B cell (primary cell): ENCODE data around the gene DYRK4. TPM values are rescaled to one million over a fixed set of nuclear protein-coding genes. Genes with fewer than 3 reads are reported as not detected.

Experiments
- ATAC-seq: fragments of 200-7000 bp; cut with Tn5 transposase; one replicate; pipeline ENCODE4 v1.10.0; 2021; ENCODE audit warnings: low read depth, mild to moderate bottlenecking, moderate number of reproducible peaks, moderate library complexity
- CTCF ChIA-PET: fragments of 350-600 bp; sonication (Branson Sonifier 250); formaldehyde crosslinking; loops from one replicate; lab custom pipeline; 2021; ENCODE audit warnings: antibody characterized with exemption, inconsistent platforms; lab: Charles Lee
- POLR2A ChIA-PET: fragments of 350-600 bp; sonication (Branson Sonifier 250); formaldehyde crosslinking; loops from one replicate; lab custom pipeline; 2021; ENCODE audit warnings: antibody characterized with exemption; lab: Charles Lee
- DNase-seq: peaks from one replicate; pipeline ENCODE4 v3.0.0; 2013
- H2AFZ ChIP-seq: 2 replicates; pipeline ENCODE4 v1.6.1; 2012; ENCODE audit warnings: mild to moderate bottlenecking, low read depth, low read length; ENCODE audit not compliant: insufficient read depth, poor library complexity, severe bottlenecking
- H3K27ac ChIP-seq, 2 donors: 1 replicate in 1 of 2; 2 replicates in 1 of 2; pipeline ENCODE4 v1.5.1; 2012 to 2013; ENCODE audit warnings: low read length in 2 of 2, mild to moderate bottlenecking in 2 of 2, moderate library complexity in 1 of 2
- H3K27me3 ChIP-seq, 4 experiments: fragments of 200-600 bp in 1 of 4; sonication (generic) in 1 of 4; replicated peaks in 1 of 4; 1 replicate in 2 of 4; 2 replicates in 2 of 4; pipeline versions ENCODE4 v1.6.1 to v1.7.0; 2013 to 2016; ENCODE audit warnings: low read length in 3 of 4, mild to moderate bottlenecking in 2 of 4, mixed read lengths in 1 of 4, moderate library complexity in 1 of 4; ENCODE audit not compliant: insufficient read depth in 4 of 4, control insufficient read depth in 3 of 4; ENCODE audit errors: control extremely low read depth in 1 of 4
- H3K36me3 ChIP-seq, 2 experiments: replicated peaks in 1 of 2; 1 replicate in 1 of 2; 2 replicates in 1 of 2; pipeline versions ENCODE4 v1.6.1 to v1.7.1; 2013; ENCODE audit warnings: low read length in 1 of 2; ENCODE audit not compliant: insufficient read depth in 2 of 2, control insufficient read depth in 1 of 2; ENCODE audit errors: control extremely low read depth in 1 of 2, extremely low read depth in 1 of 2
- H3K4me1 ChIP-seq, 2 donors: fragments of 200-600 bp in 1 of 2; sonication (generic) in 1 of 2; 1 replicate in 1 of 2; 2 replicates in 1 of 2; pipeline versions ENCODE4 v1.5.1 to v1.6.1; 2013 to 2017; ENCODE audit warnings: low read length in 2 of 2; ENCODE audit not compliant: control insufficient read depth in 2 of 2, insufficient read depth in 2 of 2
- H3K4me2 ChIP-seq: replicated peaks from 2 replicates; pipeline ENCODE3; 2012; ENCODE audit warnings: mild to moderate bottlenecking, low read depth, low read length; ENCODE audit not compliant: poor library complexity, severe bottlenecking
- H3K4me3 ChIP-seq, 5 experiments: fragments of 200-600 bp in 1 of 5; sonication (generic) in 1 of 5; 1 replicate in 3 of 5; 2 replicates in 2 of 5; pipeline versions ENCODE4 v1.5.1 to v1.7.0; 2011 to 2016; ENCODE audit warnings: low read length in 4 of 5, mild to moderate bottlenecking in 4 of 5, low read depth in 2 of 5, control low read depth in 1 of 5, moderate library complexity in 1 of 5; ENCODE audit not compliant: insufficient read depth in 1 of 5; ENCODE audit errors: control extremely low read depth in 1 of 5, extremely low read depth in 1 of 5
- H3K79me2 ChIP-seq: fragments of 200-600 bp; sonication (generic); one replicate; pipeline ENCODE4 v1.6.0; 2016; ENCODE audit warnings: low read length; ENCODE audit not compliant: control insufficient read depth, insufficient read depth
- H3K9ac ChIP-seq: fragments of 200-600 bp; sonication (generic); 2 replicates; pipeline ENCODE4 v1.6.1; 2017; ENCODE audit warnings: mild to moderate bottlenecking, low read length, moderate library complexity
- H3K9me3 ChIP-seq, 3 donors: one replicate each; pipeline versions ENCODE4 v1.6.1 to v1.7.1; 2013; ENCODE audit warnings: low read length in 2 of 3; ENCODE audit not compliant: control insufficient read depth in 2 of 3, insufficient read depth in 1 of 3; ENCODE audit errors: control extremely low read depth in 1 of 3
- H4K20me1 ChIP-seq: 2 replicates; pipeline ENCODE4 v1.6.0; 2012; ENCODE audit warnings: mild to moderate bottlenecking, low read length; ENCODE audit not compliant: insufficient read depth, control insufficient read depth, poor library complexity, severe bottlenecking
- H3K27ac Mint-ChIP-seq: one replicate; pipeline ENCODE4 v1.8.0; 2021; ENCODE audit warnings: mixed read lengths
- H3K27me3 Mint-ChIP-seq: one replicate; pipeline ENCODE4 v1.8.0; 2021; ENCODE audit warnings: mixed read lengths
- H3K4me1 Mint-ChIP-seq: one replicate; pipeline ENCODE4 v1.8.0; 2021; ENCODE audit warnings: mixed read lengths
- H3K4me3 Mint-ChIP-seq: one replicate; pipeline ENCODE4 v1.8.0; 2021; ENCODE audit warnings: mixed read lengths
- H3K9me3 Mint-ChIP-seq: one replicate; pipeline ENCODE4 v1.8.0; 2022; ENCODE audit warnings: mixed read lengths; ENCODE audit not compliant: insufficient read depth
- EZH2 ChIP-seq: IDR thresholded peaks from 2 replicates; pipeline ENCODE4 v1.6.1; 2012; ENCODE audit warnings: borderline replicate concordance, low read depth, mild to moderate bottlenecking, moderate library complexity, low read length; ENCODE audit not compliant: insufficient read depth, poor library complexity, severe bottlenecking
- whole genome bisulfite sequencing: methylation state at CpG from one replicate; pipeline ENCODE4 v1.1.5; 2013; ENCODE audit warnings: missing lambda C conversion rate; ENCODE audit not compliant: insufficient coverage; 5-methylcytosine and 5-hydroxymethylcytosine counted together
- intact Hi-C: fragments of 100-400 bp; cut with micrococcal nuclease; formaldehyde crosslinking; loops from one replicate; pipeline ENCODE4 v1.10.0; 2022
- polyA plus RNA-seq: library from polyadenylated mRNA; depleted of rRNA; stranded (reverse); fragments of >200 nt; gene quantifications from 2 replicates; pipeline ENCODE4 v1.2.3, GENCODE V29; 2012
- total RNA-seq, 2 donors: library from RNA; stranded (reverse); fragments of 120-200 nt in 1 of 2; gene quantifications; 1 replicate in 1 of 2; 2 replicates in 1 of 2; pipeline versions ENCODE4 v1.2.3 to v1.2.4, GENCODE V29; 2013 to 2022
- TF ChIP-seq, protein P1 (sequence below): fragments of 200-600 bp; IDR thresholded peaks from one replicate; pipeline ENCODE4 v1.8.0; 2022; ENCODE audit warnings: antibody characterized with exemption, mild to moderate bottlenecking

The DYRK4 gene
- total and polyA plus RNA-seq, 2 donors (not counting 1 experiment from before 2014, with no cell fraction given) = 41.3 to 63.3 TPM

DNA sequence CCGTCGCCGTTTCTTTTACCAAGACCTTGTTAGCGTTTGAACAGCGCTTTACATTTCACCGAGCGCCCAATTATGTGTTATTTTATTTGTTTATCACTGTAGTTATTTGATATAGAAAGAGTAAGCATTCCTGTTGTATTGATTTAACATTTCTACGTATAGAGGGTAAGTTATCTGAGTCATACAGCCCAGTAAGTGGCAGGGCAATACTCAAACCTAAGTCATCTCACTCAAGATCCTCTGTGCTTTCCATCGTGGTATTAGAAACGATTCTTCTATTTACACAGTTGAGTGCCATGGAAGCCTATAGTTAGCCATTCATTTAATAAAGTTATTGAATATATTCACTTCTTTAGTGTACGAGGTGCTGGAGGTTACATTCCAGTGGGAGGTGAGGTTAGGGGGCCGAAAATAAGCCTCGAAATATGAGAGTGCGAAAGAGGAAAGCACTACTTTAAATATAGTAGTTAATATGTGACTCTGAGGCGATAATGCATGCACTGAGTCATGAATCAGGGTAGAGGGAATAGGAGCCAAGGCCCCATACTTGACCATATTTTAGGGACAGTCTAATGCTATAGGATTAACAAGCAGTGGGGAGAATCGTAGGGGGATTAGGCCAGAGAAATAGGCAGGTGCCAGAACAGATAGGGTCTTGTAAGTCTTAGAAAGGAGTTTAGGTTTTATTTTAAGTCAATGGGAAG lies 22.7 kb upstream of the DYRK4 start:
- intact Hi-C loops = no loop called here
- Mint-ChIP-seq H3K4me1 (peaks cover 35% of the 10 kb centered on the region), H3K27me3 (no peaks in the 10 kb centered on the region), H3K4me3 (peak overlapping the region; percentile 95), H3K27ac (peak overlapping the region; percentile 97), H3K9me3 (no peaks in the 10 kb centered on the region)
- Histone ChIP-seq H3K27me3 (no peaks in the 10 kb centered on the region), H3K36me3 (peaks cover 3% of the 10 kb centered on the region in 2 experiments), H3K4me3 (peak overlapping the region; percentile 92 to 100 (median 99)), H3K79me2 (peaks cover 41% of the 10 kb centered on the region), H3K27ac (peak overlapping the region in 1 of 2 donors; percentile 99), H3K4me2 (peak overlapping the region; percentile 88), H4K20me1 (no peaks in the 10 kb centered on the region), H3K4me1 (peaks cover 8 to 20% of the 10 kb centered on the region in 2 donors), H2AFZ (peak overlapping the region; percentile 94), H3K9me3 (no peaks in the 10 kb centered on the region), H3K9ac (peak overlapping the region; percentile 88)
- ATAC-seq (no peak), DNase-seq (no peak)
- CTCF ChIA-PET = no interaction called here
- TF ChIP-seq, protein P1, sequence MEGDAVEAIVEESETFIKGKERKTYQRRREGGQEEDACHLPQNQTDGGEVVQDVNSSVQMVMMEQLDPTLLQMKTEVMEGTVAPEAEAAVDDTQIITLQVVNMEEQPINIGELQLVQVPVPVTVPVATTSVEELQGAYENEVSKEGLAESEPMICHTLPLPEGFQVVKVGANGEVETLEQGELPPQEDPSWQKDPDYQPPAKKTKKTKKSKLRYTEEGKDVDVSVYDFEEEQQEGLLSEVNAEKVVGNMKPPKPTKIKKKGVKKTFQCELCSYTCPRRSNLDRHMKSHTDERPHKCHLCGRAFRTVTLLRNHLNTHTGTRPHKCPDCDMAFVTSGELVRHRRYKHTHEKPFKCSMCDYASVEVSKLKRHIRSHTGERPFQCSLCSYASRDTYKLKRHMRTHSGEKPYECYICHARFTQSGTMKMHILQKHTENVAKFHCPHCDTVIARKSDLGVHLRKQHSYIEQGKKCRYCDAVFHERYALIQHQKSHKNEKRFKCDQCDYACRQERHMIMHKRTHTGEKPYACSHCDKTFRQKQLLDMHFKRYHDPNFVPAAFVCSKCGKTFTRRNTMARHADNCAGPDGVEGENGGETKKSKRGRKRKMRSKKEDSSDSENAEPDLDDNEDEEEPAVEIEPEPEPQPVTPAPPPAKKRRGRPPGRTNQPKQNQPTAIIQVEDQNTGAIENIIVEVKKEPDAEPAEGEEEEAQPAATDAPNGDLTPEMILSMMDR = no peak
- TF ChIP-seq EZH2 = no peak
- 62% methylated on average over 3 of the region's 16 CpGs for WGBS
- POLR2A ChIA-PET = no interaction called here

DNA sequence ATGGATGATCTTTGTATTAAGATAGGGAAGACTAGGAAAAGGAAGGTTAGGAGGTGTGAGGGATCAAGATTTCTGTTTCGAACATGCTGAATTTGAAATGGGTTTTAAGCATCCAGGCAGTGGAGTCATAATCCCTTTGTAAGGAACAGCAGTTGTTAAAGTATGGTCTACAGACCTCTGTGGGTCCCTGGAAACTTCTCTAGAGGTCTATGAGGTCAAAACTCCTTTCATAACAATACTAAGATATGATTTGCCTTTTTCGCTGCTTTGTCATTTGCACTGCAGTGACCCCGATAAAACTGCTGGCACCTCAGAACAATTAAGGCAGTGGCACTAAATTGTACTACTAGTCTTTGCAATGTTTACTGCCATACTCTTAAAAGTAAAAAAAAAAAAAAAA lies 21.8 kb upstream of the DYRK4 start:
- H2AFZ ChIP-seq = no peak overlapping the region
- peak overlapping the region; percentile 51 for H3K4me3 Mint-ChIP-seq
- POLR2A ChIA-PET = interaction anchor here (0.7 kb wide), 1 partner anchor 263 kb away, joined by 3 read pairs; no protein-coding TSS in a partner anchor

More for the DNA sequence above, 21.8 kb upstream of the DYRK4 start:
- CTCF ChIA-PET = interaction anchor here (1.3 to 2.0 kb wide), 2 partner anchors 24 to 65 kb away, joined by 5 to 6 read pairs; no protein-coding TSS in a partner anchor
- no peaks in the 10 kb centered on the region for H3K9me3 ChIP-seq
- H3K27me3 Mint-ChIP-seq = no peaks in the 10 kb centered on the region
- no peak overlapping the region for H3K27ac ChIP-seq
- no peak for ATAC-seq
- no peak overlapping the region for H3K9ac ChIP-seq
- peaks cover 41% of the 10 kb centered on the region for H3K79me2 ChIP-seq
- peaks cover 0 to under 1% of the 10 kb centered on the region in 2 experiments for H3K36me3 ChIP-seq
- no peak overlapping the region for H3K27ac Mint-ChIP-seq
- no peaks in the 10 kb centered on the region for H3K9me3 Mint-ChIP-seq
- no peak overlapping the region for H3K4me2 ChIP-seq
- H3K27me3 ChIP-seq = no peaks in the 10 kb centered on the region
- DNase-seq = no peak
- no peaks in the 10 kb centered on the region for H4K20me1 ChIP-seq
- H3K4me1 Mint-ChIP-seq = peaks cover 39% of the 10 kb centered on the region
- H3K4me1 ChIP-seq = peaks cover 8 to 20% of the 10 kb centered on the region in 2 donors
- intact Hi-C loops = no loop called here
- H3K4me3 ChIP-seq = no peak overlapping the region
- WGBS = 83% methylated on average over 1 of the region's 3 CpGs
- TF ChIP-seq, protein P1 = no peak
- TF ChIP-seq EZH2 = no peak
